OCI-LY7 (cell line): ENCODE results near the gene TRIM33.

ENCODE experiments used
- EZH2phosphoT487 ChIP-seq: fragments of 200-600 bp; sonication (generic); IDR thresholded peaks from 2 replicates; pipeline ENCODE4 v1.6.1; 2018; ENCODE audit warnings: low read depth, borderline replicate concordance, mild to moderate bottlenecking, mixed run types, antibody characterized with exemption, low read length, moderate library complexity, mixed read lengths
- TF ChIP-seq, protein P1 (sequence below): fragments of 200-600 bp; sonication (generic); conservative IDR thresholded peaks from 2 replicates; pipeline ENCODE4 v1.5.1; 2014; ENCODE audit warnings: mild to moderate bottlenecking, antibody characterized with exemption, low read length, moderate library complexity, mixed read lengths

DNA sequence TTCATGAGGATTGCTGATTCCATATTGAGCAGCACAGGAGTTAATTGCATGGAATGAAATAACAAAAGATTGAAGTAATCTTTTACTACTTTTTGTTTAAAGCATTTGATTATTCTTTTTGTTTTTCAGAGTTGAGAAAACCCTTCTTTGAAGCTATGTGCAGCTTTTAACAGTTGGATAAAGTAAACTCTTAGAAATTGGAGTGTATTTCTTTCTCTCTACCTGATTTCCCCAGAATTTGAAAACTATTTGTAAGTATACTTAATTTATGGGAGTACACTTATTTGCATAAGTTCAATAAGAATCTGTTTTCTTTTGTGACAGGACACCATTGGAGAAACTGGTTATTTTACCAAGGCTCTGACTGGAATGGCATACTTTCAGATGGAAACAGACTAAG, 133.6 kb downstream of the TRIM33 start:
- TF ChIP-seq, protein P1, sequence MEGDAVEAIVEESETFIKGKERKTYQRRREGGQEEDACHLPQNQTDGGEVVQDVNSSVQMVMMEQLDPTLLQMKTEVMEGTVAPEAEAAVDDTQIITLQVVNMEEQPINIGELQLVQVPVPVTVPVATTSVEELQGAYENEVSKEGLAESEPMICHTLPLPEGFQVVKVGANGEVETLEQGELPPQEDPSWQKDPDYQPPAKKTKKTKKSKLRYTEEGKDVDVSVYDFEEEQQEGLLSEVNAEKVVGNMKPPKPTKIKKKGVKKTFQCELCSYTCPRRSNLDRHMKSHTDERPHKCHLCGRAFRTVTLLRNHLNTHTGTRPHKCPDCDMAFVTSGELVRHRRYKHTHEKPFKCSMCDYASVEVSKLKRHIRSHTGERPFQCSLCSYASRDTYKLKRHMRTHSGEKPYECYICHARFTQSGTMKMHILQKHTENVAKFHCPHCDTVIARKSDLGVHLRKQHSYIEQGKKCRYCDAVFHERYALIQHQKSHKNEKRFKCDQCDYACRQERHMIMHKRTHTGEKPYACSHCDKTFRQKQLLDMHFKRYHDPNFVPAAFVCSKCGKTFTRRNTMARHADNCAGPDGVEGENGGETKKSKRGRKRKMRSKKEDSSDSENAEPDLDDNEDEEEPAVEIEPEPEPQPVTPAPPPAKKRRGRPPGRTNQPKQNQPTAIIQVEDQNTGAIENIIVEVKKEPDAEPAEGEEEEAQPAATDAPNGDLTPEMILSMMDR = no peak
- TF ChIP-seq EZH2phosphoT487 = no peak
